ENCODE data around the gene FBXO34. TPM values are rescaled to one million over a fixed set of nuclear protein-coding genes. Genes with fewer than 3 reads are reported as not detected.

The FBXO34 gene
- total RNA-seq, 1 donor from 2014 or later, result 25.7 TPM

- peak; percentile 11 for DNase-seq
Measured at GRCh38 chr14:55272387-55272786, 1.2 kb downstream of the FBXO34 start.

DNA sequence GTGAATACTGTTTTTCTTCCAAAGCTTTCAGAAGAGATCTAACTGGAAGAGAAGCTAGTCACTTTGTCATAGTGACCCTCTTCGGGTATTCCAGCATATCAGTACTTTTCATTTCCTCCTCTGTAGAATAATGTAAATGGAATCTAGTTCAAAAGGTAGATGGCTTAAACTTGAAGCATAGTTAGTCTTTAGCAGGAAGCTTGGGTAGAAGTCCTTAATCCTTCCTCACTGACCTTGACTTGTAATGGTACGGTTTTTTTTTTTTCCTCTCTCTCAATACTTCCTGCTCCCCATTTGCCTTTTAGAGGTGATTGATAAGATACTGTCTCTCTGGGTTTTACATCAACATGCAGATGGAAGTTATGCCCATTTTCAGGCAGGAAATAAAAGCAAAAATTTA lies 1.7 kb downstream of the FBXO34 start:
- DNase-seq, result peak; percentile 13

- no peak for DNase-seq
Measured at GRCh38 chr14:55274146-55274545, 2.9 kb downstream of the FBXO34 start.

DNA sequence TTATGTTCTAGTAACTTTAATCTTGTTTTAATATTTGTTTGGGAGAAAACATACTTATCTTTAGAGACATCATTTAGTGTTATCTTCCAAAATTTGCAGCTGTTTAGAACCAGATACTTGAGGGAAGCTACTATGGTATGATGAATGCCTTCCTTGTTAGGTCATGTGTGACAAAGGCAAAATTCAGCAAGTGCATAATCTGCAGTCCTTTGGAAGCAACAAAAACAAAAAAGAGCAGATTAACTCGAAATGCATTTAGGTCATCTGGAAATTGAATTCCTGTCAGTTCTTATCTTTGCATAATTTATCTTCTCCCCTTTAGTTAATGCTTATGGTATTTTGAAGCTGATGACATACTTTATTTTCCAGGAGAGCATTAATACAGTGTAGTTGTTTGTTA lies 3.5 kb downstream of the FBXO34 start:
- DNase-seq, result peak; percentile 11

- DNase-seq, result no peak
Measured at GRCh38 chr14:55276736-55277135, 5.5 kb downstream of the FBXO34 start.

DNA sequence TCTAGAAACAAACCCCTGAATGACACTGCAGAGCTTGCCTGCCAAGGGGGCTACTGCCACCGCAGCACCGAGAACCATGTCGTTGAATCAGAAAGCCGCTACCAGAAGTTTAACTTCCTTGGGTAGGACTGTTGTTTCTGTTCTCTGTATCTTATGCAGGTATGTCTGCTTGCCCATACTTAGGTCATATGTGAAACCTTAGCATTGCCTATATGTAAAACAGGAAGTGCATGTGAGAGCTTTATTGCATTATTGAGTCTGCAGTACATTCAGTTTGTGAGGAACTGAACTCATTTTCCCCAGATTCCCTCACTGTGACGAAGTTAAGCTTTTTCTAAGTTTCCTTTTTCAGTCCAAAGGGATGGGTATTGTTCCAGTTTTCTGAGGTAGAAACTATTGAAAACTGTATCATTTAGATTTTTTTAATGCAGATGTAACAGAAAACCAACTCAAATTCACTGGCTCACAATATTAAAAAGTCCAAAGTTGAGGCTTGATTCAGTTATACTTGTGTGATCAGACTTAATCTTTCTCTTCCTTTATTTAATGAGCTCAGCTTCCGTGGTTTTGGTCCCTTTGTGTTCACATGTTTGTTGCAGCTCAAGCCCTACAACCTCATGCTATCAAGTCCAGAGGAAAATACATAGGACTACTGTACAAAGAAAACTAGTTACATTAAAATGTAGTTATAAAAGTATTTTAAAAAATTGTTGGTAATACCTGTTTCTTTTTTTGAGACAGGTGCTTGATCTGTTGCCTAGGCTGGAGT lies 6.9 kb downstream of the FBXO34 start:
- DNase-seq, result peak; percentile 58

- no peak for DNase-seq
Measured at GRCh38 chr14:55279384-55279783, 8.2 kb downstream of the FBXO34 start.

DNA sequence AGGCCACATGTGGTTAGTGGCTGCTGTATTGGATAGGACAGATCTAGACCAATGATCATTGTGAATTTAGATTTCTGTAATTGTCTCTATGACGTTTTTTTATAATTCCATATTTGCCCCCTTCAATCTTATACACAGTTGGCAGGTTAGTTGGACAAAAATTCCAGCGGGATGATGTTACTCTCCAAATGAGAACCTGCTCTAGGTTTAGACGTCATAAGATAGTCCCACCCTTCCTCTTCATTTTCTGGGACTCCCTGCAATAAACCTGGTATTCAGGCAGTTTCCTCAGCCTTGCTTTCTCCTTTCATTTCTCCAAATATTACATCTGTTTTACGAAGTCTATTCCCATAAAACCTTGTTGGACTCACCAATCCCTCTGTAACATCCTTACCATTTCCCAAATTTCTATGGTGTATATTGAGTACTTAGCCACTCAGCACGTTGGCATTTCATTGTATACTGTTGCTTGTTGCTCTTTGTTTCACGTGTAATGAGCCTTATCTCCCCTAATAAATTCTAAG lies 10.2 kb downstream of the FBXO34 start:
- DNase-seq, result no peak

DNA sequence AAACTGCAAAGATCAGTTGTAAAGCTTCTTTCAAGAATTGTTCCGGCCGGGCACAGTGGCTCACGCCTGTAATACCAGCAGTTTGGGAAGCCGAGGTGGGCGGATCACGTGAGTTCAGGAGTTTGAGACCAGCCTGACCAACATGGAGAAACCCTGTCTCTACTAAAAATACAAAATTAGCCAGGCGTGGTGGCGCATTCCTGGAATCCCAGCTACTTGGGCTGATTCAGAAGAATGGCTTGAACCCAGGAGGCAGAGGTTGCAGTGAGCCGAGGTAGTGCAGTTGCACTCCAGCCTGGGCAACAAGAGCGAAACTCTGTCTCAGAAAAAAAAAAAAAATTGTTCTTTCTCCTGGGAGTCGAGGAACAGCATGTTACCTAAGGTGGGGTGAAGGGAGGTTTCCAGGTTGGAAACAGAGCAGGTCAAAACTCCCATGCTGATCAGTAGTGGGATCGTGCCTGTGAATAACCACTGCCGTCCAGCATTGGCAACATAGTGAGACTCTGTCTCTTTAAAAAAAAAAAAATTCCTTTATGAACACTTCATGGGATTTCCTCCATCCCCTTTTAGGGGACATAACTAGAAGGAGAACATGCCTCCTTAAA lies 13.9 kb downstream of the FBXO34 start:
- DNase-seq, result no peak

DNA sequence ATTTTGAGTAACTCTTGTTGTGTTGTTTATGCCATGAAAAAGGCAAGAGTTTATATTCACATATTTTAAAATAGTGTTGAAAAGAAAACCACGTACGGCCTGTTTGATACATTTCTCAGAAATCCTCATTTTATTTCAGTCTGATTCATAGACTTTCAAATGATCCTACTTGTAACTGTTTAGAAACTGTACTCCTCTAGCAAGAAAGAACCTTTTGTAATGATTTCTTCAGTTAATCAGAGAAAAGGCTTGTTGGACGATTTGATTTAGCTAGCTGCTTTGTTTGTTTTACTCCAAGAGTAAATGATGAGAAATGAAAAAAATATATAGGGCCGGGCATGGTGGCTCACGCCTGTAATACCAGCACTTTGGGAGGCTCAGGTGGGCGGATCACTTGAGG lies 17.2 kb downstream of the FBXO34 start:
- DNase-seq, result no peak

GRCh38 chr14:55291480-55292081 lies 20.4 kb downstream of the FBXO34 start:
- DNase-seq, result no peak

GRCh38 chr14:55294603-55295002 lies 23.4 kb downstream of the FBXO34 start:
- no peak for DNase-seq

DNA sequence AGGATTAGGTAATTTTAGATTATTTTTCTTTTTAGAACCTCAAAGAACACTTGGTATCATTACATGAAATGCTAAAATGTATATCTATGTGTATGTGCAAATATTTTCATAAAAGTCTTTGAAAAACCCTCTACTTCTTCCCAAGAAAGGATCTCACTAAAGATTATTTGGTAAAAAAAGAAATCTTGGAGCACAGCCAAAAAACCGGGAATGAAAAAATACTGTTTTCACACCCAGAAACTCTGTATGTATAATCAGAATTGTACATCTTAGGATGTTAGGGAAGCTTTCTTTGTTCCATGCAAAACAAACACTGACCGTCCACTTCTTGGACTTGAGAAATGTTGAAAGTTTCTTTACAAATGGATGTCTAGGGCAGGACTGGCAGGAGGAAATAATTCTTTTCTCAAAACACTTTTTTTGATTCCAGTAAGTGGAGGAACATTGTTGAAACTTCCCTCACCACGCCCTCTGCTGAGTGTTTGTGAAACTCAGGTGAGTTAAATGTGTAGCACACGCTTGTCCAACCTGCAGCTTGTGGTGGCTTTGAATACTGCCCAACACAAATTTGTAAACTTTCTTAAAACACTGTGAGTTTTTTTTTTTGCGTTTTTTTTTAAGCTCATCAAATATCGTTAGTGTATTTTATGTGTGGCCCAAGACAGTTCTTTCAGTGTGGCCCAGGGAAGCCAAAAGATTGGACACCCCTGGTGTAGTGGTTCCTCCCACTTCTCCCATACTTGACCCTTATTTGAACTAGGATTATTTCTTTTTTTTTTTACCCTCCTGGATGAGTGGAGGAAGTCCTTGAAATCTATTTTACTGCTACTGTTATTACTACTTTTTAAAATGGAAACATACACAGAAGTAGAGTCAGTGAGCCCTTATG lies 26.6 kb downstream of the FBXO34 start:
- peak; percentile 39 for DNase-seq

DNA sequence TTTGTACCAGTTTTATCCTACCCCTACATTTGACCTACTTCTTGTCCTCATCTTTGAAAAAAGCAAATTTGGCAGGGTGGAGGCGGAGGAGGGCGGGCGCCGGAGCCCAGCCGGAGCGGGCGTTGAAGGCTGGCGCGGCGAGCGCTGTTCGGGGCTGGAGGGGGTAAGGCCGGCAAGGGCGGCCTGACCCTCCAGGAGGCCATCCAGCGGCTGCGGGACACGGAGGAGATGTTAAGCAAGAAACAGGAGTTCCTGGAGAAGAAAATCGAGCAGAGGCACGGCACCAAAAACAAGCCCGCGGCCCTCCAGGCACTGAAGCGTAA lies 27.2 kb downstream of the FBXO34 start:
- no peak for DNase-seq

GRCh38 chr14:55301437-55302121 lies 30.4 kb downstream of the FBXO34 start:
- DNase-seq, result peak; percentile 14

- no peak for DNase-seq
Measured at GRCh38 chr14:55302367-55303124, 31.3 kb downstream of the FBXO34 start.

DNA sequence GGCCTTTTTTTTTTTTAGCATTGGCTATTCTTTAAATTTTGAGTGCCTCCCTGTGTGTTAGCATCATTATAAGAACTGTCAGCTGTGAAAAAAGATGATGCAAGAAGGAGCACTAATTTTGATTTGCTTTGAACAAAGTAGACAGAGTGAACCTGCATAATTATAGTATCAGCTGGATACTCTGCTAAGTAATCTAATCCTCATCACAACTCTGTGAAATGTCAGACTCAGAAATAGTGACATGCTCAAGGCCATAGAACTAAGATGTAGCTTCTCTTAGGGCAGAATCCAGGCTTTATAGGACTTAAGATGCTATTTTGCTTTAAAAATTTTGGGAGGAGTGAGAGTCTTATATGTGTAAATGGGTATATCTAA lies 31.9 kb downstream of the FBXO34 start:
- no peak for DNase-seq

GRCh38 chr14:55303691-55304145 lies 32.5 kb downstream of the FBXO34 start:
- no peak for DNase-seq

DNA sequence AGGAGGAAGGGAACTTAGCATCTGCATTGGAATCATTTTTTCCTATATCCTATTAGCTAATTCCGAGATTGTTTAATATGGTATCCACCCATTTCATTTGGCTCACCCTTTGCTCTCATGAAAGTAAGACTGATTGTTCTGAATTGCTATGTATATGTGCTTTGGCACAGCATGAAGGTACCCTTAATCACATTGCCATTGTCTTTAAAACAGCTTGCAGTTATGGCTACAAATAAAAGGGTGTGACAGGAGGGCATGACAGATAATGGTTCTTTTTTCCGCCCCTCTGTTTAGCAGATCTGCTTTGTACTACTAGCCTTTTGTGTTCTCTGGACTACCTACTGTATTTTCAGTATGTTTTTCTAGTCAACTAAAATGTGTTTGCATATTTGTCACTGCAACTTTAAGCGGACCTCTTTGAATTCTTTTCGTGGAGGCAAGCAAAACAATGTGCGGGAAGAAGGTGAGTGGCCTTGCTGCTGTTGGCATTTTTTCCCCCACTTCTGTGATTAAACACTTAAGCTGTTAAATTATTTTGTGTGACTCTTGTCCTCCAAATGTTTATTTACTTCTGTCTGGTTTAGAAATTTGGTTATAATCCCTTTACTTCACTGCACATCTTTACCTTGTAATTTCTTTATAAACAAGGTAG lies 35.8 kb downstream of the FBXO34 start:
- DNase-seq, result peak; percentile 75

DNA sequence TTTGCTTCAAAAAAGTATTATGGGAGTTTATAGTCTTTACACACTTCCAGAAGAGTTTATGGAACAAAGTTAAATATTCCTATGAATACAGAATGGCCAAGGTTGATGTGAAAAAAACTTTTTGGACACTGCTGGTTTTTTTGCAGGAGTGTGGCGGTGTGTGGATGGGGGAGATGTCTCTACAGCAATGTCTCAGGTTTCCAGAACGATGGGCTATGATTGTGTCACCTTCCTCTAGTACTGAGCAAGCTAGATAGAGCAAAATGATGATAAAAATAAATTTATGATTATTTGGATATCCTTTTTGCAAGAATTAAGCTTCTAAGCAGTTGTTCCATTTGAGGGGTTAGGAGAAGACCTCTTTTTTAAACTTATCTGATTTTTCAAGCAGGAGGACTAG lies 37.9 kb downstream of the FBXO34 start:
- DNase-seq, result no peak

Data from dermis blood vessel endothelial cell (primary cell).